Esophagus muscularis mucosa (tissue), 4 donors: Measurements from ENCODE around the gene ZRSR2.

Experiments used
- EP300 ChIP-seq: sonication (generic); formaldehyde crosslinking; IDR thresholded peaks from one replicate; pipeline ENCODE4 v1.6.1; 2017; ENCODE audit warnings: antibody characterized with exemption
- POLR2A ChIP-seq: fragments of 450-650 bp; IDR thresholded peaks from one replicate; pipeline ENCODE4 v1.6.1; 2017; ENCODE audit warnings: antibody characterized with exemption, moderate library complexity, mild to moderate bottlenecking, low read depth
- POLR2AphosphoS5 ChIP-seq, 2 donors: sonication (generic); formaldehyde crosslinking; IDR thresholded peaks; one replicate each; pipeline ENCODE4 v1.6.1; 2017; ENCODE audit warnings: antibody characterized with exemption in 2 of 2
- TF ChIP-seq, protein P1 (sequence below), 3 experiments: fragments of 200-600 bp in 2 of 3; fragments of 450-650 bp in 1 of 3; sonication (generic) in 2 of 3; IDR thresholded peaks; one replicate each; pipeline ENCODE4 v1.5.1; 2017 to 2019; ENCODE audit warnings: antibody characterized with exemption in 3 of 3, mild to moderate bottlenecking in 2 of 3, moderate library complexity in 1 of 3

- no peak for TF ChIP-seq POLR2A
- TF ChIP-seq, protein P1, sequence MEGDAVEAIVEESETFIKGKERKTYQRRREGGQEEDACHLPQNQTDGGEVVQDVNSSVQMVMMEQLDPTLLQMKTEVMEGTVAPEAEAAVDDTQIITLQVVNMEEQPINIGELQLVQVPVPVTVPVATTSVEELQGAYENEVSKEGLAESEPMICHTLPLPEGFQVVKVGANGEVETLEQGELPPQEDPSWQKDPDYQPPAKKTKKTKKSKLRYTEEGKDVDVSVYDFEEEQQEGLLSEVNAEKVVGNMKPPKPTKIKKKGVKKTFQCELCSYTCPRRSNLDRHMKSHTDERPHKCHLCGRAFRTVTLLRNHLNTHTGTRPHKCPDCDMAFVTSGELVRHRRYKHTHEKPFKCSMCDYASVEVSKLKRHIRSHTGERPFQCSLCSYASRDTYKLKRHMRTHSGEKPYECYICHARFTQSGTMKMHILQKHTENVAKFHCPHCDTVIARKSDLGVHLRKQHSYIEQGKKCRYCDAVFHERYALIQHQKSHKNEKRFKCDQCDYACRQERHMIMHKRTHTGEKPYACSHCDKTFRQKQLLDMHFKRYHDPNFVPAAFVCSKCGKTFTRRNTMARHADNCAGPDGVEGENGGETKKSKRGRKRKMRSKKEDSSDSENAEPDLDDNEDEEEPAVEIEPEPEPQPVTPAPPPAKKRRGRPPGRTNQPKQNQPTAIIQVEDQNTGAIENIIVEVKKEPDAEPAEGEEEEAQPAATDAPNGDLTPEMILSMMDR (IDR thresholded peaks at IDR 0.05) = peak in 2 of 3 experiments; percentile 16 to 39
- no peak for TF ChIP-seq EP300
- TF ChIP-seq POLR2AphosphoS5 (IDR thresholded peaks at IDR 0.05) = no peak
These were observed 59.3 kb downstream of the ZRSR2 start for GRCh38 chrX:15849555-15849954.
